ENCODE measurements around the gene HEBP1. TPM values are rescaled to one million over a fixed set of nuclear protein-coding genes. Genes with fewer than 3 reads are reported as not detected.

HEBP1 gene
- total RNA-seq, 2 experiments from 2014 or later: 11.9 to 12.5 TPM

DNA sequence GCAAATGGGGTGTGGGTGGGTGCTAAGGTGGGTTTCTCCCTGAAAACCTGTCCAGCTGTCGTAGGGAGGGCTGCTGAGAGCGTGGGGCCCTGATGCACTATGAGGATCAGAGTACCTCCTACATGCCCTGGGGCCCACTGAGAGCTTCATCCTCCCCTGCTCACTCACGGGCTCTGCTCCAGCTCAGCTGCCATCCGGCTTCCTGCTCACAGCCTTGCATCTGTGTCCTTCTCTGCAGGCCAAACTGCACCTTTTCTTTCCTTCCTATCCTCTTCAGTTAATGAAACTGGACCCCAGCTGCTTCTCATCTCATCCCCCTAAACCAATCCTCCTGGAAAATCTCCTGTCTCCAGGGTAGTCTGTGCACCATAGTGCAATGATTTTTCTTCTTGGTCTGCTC, 25.9 kb downstream of the HEBP1 start:
- Histone ChIP-seq H3K4me1 (ENCODE audit: insufficient read depth, low read length) (no peaks in the 10 kb centered on the region), H3K27me3 (ENCODE audit: control insufficient read depth in 1 of 2, insufficient read depth in 2 of 2, low read length in 2 of 2) (no peaks in the 10 kb centered on the region), H3K4me3 (ENCODE audit: low read length) (no peak overlapping the region), H3K9me3 (ENCODE audit: control insufficient read depth in 1 of 2, insufficient read depth in 1 of 2, low read length in 2 of 2) (peaks cover 5 to 16% of the 10 kb centered on the region in 2 experiments), H3K27ac (ENCODE audit: low read depth in 1 of 2, low read length in 2 of 2) (no peak overlapping the region), H3K36me3 (ENCODE audit: insufficient read depth, low read length) (peaks cover 17% of the 10 kb centered on the region)
- Mint-ChIP-seq H3K4me3 (no peak overlapping the region), H3K9me3 (peaks cover 9% of the 10 kb centered on the region), H3K27ac (no peak overlapping the region), H3K36me3 (ENCODE audit: low read depth) (peaks cover 68% of the 10 kb centered on the region), H3K27me3 (no peaks in the 10 kb centered on the region), H3K4me1 (ENCODE audit: low read depth) (no peaks in the 10 kb centered on the region)
- TF ChIP-seq, protein P1, sequence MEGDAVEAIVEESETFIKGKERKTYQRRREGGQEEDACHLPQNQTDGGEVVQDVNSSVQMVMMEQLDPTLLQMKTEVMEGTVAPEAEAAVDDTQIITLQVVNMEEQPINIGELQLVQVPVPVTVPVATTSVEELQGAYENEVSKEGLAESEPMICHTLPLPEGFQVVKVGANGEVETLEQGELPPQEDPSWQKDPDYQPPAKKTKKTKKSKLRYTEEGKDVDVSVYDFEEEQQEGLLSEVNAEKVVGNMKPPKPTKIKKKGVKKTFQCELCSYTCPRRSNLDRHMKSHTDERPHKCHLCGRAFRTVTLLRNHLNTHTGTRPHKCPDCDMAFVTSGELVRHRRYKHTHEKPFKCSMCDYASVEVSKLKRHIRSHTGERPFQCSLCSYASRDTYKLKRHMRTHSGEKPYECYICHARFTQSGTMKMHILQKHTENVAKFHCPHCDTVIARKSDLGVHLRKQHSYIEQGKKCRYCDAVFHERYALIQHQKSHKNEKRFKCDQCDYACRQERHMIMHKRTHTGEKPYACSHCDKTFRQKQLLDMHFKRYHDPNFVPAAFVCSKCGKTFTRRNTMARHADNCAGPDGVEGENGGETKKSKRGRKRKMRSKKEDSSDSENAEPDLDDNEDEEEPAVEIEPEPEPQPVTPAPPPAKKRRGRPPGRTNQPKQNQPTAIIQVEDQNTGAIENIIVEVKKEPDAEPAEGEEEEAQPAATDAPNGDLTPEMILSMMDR (IDR thresholded peaks at IDR 0.05): no peak
- ATAC-seq (ENCODE audit: poor library complexity): no peak
- intact Hi-C loops (cut with DNase I, micrococcal nuclease): no loop called here
- no peak for DNase-seq
- ChIA-PET CTCF (no interaction called here), POLR2A (no interaction called here)

DNA sequence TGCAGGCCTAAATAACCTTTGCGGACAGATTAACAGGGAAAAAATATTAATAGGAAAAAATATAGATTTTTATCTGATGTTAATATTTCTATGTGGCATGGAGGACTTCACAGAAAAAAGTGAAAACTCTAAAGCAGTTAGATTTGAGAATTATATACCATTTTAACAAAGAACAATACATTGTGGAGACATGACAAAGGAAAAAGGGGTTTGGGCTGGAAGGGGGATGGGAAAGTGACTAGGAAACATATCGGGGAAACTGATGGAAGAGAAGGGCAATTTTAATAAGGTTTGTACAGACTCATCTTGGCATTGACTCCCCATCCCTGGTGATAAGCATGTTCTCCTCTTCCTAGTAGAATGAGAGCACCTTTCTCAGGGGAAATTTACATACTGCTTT, 27.0 kb downstream of the HEBP1 start:
- no peak overlapping the region for H3K4me3 Mint-ChIP-seq
- no peak overlapping the region for H3K4me3 ChIP-seq (ENCODE audit: low read length)
- ChIA-PET CTCF (no interaction called here), POLR2A (no interaction called here)
- H3K9me3 ChIP-seq (ENCODE audit: control insufficient read depth in 1 of 2, insufficient read depth in 1 of 2, low read length in 2 of 2): peaks cover 5 to 16% of the 10 kb centered on the region in 2 experiments
- H3K27ac ChIP-seq (ENCODE audit: low read depth in 1 of 2, low read length in 2 of 2): no peak overlapping the region
- no peaks in the 10 kb centered on the region for H3K27me3 Mint-ChIP-seq
- peaks cover 15% of the 10 kb centered on the region for H3K36me3 ChIP-seq (ENCODE audit: insufficient read depth, low read length)
- DNase-seq (no peak), ATAC-seq (ENCODE audit: poor library complexity) (no peak)
- peaks cover 9% of the 10 kb centered on the region for H3K9me3 Mint-ChIP-seq
- intact Hi-C loops (cut with DNase I, micrococcal nuclease): no loop called here
- TF ChIP-seq, protein P1 (IDR thresholded peaks at IDR 0.05): no peak
- no peaks in the 10 kb centered on the region for H3K4me1 ChIP-seq (ENCODE audit: insufficient read depth, low read length)
- no peak overlapping the region for H3K27ac Mint-ChIP-seq
- peaks cover 74% of the 10 kb centered on the region for H3K36me3 Mint-ChIP-seq (ENCODE audit: low read depth)
- no peaks in the 10 kb centered on the region for H3K4me1 Mint-ChIP-seq (ENCODE audit: low read depth)
- no peaks in the 10 kb centered on the region for H3K27me3 ChIP-seq (ENCODE audit: control insufficient read depth in 1 of 2, insufficient read depth in 2 of 2, low read length in 2 of 2)

DNA sequence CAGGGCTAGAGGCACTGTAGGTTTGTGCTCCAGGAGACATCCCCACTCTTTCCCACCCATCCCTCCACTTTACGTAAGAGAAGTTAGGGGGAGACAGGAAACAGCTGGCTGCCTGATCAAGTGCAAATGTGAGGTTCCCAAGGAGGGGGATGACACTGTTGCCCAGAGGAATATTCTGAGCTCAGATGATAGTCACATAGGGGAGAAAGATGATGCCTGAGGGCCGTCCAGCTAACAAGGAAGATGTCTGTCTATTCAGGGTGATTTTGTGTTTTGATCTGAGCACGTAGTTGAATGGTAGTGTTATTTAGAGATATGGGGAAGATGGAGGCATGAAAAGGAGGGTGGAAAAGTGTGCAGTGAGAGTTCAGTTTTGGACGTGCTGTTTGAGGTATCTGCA, 34.2 kb downstream of the HEBP1 start:
- H3K27me3 Mint-ChIP-seq: no peaks in the 10 kb centered on the region
- H3K4me1 Mint-ChIP-seq (ENCODE audit: low read depth): no peaks in the 10 kb centered on the region
- H3K27ac Mint-ChIP-seq: no peak overlapping the region
- intact Hi-C loops (cut with DNase I, micrococcal nuclease): no loop called here
- no peak overlapping the region for H3K4me3 Mint-ChIP-seq
- H3K36me3 ChIP-seq (ENCODE audit: insufficient read depth, low read length): no peaks in the 10 kb centered on the region
- ChIA-PET CTCF (no interaction called here), POLR2A (no interaction called here)
- H3K4me3 ChIP-seq (ENCODE audit: low read length): no peak overlapping the region
- TF ChIP-seq, protein P1 (IDR thresholded peaks at IDR 0.05): no peak
- H3K27me3 ChIP-seq (ENCODE audit: control insufficient read depth in 1 of 2, insufficient read depth in 2 of 2, low read length in 2 of 2): no peaks in the 10 kb centered on the region
- H3K4me1 ChIP-seq (ENCODE audit: insufficient read depth, low read length): no peaks in the 10 kb centered on the region
- peaks cover 16% of the 10 kb centered on the region for H3K36me3 Mint-ChIP-seq (ENCODE audit: low read depth)
- no peaks in the 10 kb centered on the region for H3K9me3 ChIP-seq (ENCODE audit: control insufficient read depth in 1 of 2, insufficient read depth in 1 of 2, low read length in 2 of 2)
- no peak overlapping the region for H3K27ac ChIP-seq (ENCODE audit: low read depth in 1 of 2, low read length in 2 of 2)
- H3K9me3 Mint-ChIP-seq: no peaks in the 10 kb centered on the region
- DNase-seq: no peak
- ATAC-seq (ENCODE audit: poor library complexity): no peak

Data from CD4-positive, alpha-beta T cell (primary cell).